ENCODE results near the gene BCL7A. TPM values are rescaled to one million over a fixed set of nuclear protein-coding genes. Genes with fewer than 3 reads are reported as not detected.
A peak's percentile ranks its signal among the peaks of the same experiment; 100 is the strongest.

The BCL7A gene
- polyA plus RNA-seq, 3 donors: 0.34 to 0.79 (median 0.56) TPM

DNA sequence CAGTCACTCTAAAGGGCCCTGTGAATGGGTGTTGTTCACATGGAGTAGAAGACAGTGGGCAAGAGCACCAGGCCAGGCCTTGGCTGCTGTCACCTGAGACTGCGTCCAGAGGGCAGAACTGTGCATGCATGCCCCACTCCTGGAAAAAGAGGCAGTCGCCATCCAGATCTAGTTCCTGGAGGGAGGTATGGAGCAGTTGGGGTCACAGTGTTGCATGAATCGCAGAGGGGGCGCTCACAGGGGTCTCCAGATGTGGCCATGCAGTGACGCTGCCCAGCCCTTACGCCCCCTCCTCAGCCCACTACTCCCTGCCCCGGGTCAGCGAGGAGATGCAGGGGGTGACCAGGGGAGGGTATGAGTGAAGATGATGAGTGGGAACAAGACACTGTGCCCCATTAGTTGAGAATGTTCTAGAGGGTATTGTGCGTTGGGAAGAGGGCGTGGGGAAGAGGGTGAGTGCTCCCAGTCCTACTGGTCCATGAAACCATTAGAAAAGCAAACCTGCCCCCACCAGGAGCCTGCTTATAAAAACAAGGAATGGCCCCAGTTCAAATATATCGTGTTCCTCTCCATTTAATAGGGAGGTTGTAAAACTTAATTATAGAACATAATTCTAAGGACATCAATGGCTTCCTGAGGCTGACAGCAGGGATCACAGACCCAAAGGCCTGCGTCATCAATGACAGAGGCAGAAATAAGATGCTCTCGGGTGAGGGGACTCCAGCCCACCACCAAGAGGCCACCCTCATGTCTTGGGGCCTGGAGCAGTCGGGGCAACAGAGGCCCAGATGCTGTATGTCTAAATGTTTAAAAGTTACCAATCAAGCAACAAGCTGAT, 32.2 kb upstream of the BCL7A start:
- H3K79me2 ChIP-seq (ENCODE audit: insufficient read depth, low read length): no peaks in the 10 kb centered on the region
- H3K9ac ChIP-seq (ENCODE audit: insufficient read depth, low read length, poor library complexity, severe bottlenecking): no peak overlapping the region
- Mint-ChIP-seq H3K9me3 (no peaks in the 10 kb centered on the region), H3K4me3 (no peak overlapping the region), H3K36me3 (no peaks in the 10 kb centered on the region), H3K4me1 (peaks cover 14% of the 10 kb centered on the region), H3K27me3 (ENCODE audit: low read depth in 3 of 3) (peaks cover 0 to 3% (median 2%) of the 10 kb centered on the region in 3 donors), H3K27ac (peak overlapping the region in 1 of 7 donors; percentile 40)
- H3K27me3 ChIP-seq (ENCODE audit: control insufficient read depth in 2 of 2, insufficient read depth in 2 of 2, low read length in 2 of 2): no peaks in the 10 kb centered on the region
- no peak overlapping the region for H3K27ac ChIP-seq (ENCODE audit: low read depth in 1 of 2, low read length in 2 of 2)
- no peaks in the 10 kb centered on the region for H3K36me3 ChIP-seq (replicated peaks in 1 of 2; ENCODE audit: control insufficient read depth in 1 of 2, insufficient read depth in 2 of 2, low read length in 2 of 2)
- H4K20me1 ChIP-seq (ENCODE audit: insufficient read depth, low read length): no peaks in the 10 kb centered on the region
- no peak overlapping the region for H3K4me3 ChIP-seq (replicated peaks in 1 of 3; ENCODE audit: low read depth in 2 of 3, low read length in 3 of 3)
- no peaks in the 10 kb centered on the region for H3K9me3 ChIP-seq (replicated peaks in 1 of 2; ENCODE audit: control insufficient read depth in 1 of 2, insufficient read depth in 1 of 2, low read length in 2 of 2)
- no peak for TF ChIP-seq CTCF (IDR thresholded peaks at IDR 0.05)
- WGBS (ENCODE audit: insufficient coverage): 100% methylated on average over 1 of the region's 14 CpGs
- no peak for DNase-seq
- H2AFZ ChIP-seq (ENCODE audit: insufficient read depth, low read depth, low read length, poor library complexity, severe bottlenecking): no peak overlapping the region
- H3K4me1 ChIP-seq (ENCODE audit: control insufficient read depth in 1 of 2, insufficient read depth in 2 of 2, low read length in 2 of 2): peaks cover 8 to 10% of the 10 kb centered on the region in 2 donors
- intact Hi-C loops (cut with micrococcal nuclease): no loop called here
- no peak overlapping the region for H3K4me2 ChIP-seq (replicated peaks; ENCODE audit: extremely low read depth, low read length, poor library complexity, severe bottlenecking)

DNA sequence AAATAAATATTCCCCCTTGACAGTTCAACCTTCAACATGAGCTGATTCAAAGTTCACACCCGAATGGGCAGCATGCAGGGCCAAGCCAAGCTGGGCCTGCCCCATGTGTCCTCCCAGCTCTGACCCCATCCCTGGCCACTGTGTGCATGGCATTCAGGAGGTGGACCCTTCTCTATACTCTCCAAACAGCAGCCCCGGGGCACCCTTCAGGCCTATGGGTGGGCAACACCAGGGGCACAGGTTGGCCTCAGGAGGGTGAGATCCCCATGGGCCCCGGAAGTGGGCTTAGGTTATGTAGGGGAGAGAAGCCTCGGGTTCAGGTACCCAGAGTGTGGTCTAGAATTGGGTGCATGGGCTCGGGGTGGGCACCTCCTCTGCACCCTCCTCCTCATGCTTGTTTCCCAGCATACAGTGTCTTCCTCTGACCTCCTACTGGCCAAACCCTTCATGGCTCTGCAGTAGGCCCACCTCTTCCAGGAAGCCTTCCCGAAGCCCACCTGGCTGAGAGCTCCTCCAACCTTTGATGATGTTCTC, 31.5 kb upstream of the BCL7A start:
- no peak overlapping the region for H3K4me3 ChIP-seq (replicated peaks in 1 of 3; ENCODE audit: low read depth in 2 of 3, low read length in 3 of 3)
- no peak for TF ChIP-seq CTCF (IDR thresholded peaks at IDR 0.05)
- peaks cover 8 to 10% of the 10 kb centered on the region in 2 donors for H3K4me1 ChIP-seq (ENCODE audit: control insufficient read depth in 1 of 2, insufficient read depth in 2 of 2, low read length in 2 of 2)
- Mint-ChIP-seq H3K36me3 (no peaks in the 10 kb centered on the region), H3K27ac (no peak overlapping the region), H3K9me3 (no peaks in the 10 kb centered on the region), H3K4me1 (peaks cover 13% of the 10 kb centered on the region), H3K4me3 (no peak overlapping the region), H3K27me3 (ENCODE audit: low read depth in 3 of 3) (peaks cover 0 to 2% (median 2%) of the 10 kb centered on the region in 3 donors)
- no peak for DNase-seq
- H3K36me3 ChIP-seq (replicated peaks in 1 of 2; ENCODE audit: control insufficient read depth in 1 of 2, insufficient read depth in 2 of 2, low read length in 2 of 2): no peaks in the 10 kb centered on the region
- H2AFZ ChIP-seq (ENCODE audit: insufficient read depth, low read depth, low read length, poor library complexity, severe bottlenecking): no peak overlapping the region
- no peak overlapping the region for H3K4me2 ChIP-seq (replicated peaks; ENCODE audit: extremely low read depth, low read length, poor library complexity, severe bottlenecking)
- H4K20me1 ChIP-seq (ENCODE audit: insufficient read depth, low read length): no peaks in the 10 kb centered on the region
- H3K27ac ChIP-seq (ENCODE audit: low read depth in 1 of 2, low read length in 2 of 2): no peak overlapping the region
- H3K9me3 ChIP-seq (replicated peaks in 1 of 2; ENCODE audit: control insufficient read depth in 1 of 2, insufficient read depth in 1 of 2, low read length in 2 of 2): no peaks in the 10 kb centered on the region
- H3K9ac ChIP-seq (ENCODE audit: insufficient read depth, low read length, poor library complexity, severe bottlenecking): no peak overlapping the region
- 95% methylated on average over 2 of the region's 6 CpGs for WGBS (ENCODE audit: insufficient coverage)
- no peaks in the 10 kb centered on the region for H3K79me2 ChIP-seq (ENCODE audit: insufficient read depth, low read length)
- no peaks in the 10 kb centered on the region for H3K27me3 ChIP-seq (ENCODE audit: control insufficient read depth in 2 of 2, insufficient read depth in 2 of 2, low read length in 2 of 2)
- intact Hi-C loops (cut with micrococcal nuclease): no loop called here

All from CD14-positive monocyte (primary cell).